GM19025 (cell line): ENCODE data around the gene NUP160.
A peak's percentile ranks its signal among the peaks of the same experiment; 100 is the strongest.
"Not testable (repeated sequence)": the region's sequence is repeated elsewhere in the genome, so short reads cannot be mapped to it uniquely, and the experiment has no call there.

ENCODE experiments used
- ATAC-seq: cut with Tn5 transposase; IDR thresholded peaks from one replicate; pipeline ENCODE4 v1.9.1; 2021; ENCODE audit warnings: mild to moderate bottlenecking, low read depth, moderate library complexity; ENCODE audit not compliant: unreplicated experiment

Gene NUP160

DNA sequence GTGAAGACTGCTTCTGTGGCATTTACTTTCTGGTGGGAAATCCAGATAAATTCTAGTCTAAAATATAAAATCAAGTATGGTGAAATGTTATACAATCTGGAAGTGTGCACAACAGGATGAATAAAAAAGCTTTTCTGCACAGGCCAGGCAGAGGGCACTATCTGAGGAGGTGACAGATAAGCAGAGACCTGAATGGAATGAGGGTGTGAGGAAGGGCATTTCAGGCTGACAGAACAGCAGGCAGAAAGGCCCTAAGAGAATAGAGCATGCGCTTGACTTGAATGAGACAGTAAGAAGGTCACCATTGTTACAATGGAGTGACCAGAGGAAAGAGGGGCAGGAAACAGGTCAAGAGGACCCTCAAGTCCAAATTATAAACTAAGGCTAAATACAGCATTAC lies 47.4 kb downstream of the NUP160 start:
- no peak for ATAC-seq

DNA sequence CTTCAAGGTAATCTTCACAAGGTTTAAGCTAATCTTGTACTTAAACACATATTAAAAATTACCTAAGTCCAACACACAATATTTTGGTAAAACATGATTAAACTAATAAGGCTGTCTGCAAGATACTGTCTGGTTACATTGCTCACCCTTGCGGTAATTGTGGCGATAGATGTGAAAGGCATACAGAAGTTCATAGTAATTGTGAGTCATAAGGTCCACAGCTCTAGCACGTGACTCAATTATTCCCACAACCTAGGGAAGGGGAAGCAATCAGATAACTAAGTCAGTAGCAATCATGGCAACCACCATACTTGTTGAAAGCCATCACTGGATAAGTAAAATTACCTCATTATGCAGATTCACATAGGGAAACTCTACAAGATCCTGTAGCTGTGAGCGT lies 50.5 kb downstream of the NUP160 start:
- ATAC-seq, result no peak

DNA sequence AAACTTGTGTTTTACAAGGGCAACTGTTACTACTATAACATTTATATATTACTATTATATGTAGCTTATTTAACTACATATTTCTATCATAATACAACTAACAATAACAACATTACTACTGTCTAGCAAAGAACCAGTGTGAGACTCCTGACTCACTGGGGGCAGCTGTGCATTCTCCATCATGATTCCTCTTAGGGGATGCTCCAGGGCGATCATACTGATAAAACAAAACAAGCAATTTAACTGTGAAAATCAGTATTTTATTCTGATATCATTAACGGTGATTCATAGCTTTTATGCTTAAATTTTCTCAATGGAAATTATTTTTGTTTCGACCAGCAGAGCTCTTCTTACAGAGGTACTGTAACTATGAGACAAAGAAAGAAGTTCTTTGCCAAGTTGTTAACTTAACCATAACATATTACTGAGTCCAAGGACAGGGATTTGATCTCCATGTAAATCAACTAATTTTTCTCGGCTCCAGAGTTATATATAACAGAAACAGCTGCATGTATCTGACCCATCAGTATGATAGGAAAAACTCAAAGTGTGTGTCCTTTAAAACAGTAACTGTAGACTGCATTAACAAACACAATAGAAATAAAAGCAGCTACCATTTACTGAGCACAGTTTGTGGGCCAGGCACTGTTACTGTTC lies 56.2 kb downstream of the NUP160 start:
- no peak for ATAC-seq

DNA sequence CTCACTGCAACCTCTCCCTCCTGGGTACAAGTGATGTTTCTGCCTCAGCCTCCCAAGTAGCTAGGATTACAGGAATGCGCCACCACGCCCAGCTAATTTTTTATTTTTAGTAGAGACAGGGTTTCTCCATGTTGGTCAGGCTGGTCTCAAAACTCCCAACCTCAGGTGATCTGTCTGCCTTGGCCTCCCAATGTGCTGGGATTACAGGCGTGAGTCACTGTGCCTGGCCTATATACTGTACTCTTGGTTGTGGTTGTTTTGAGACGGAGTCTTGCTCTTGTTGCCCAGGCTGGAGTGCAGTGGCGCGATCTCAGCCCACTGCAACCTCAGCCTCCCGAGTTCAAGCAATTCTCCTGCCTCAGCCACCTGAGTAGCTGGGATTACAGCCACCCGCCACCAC lies 58.1 kb downstream of the NUP160 start:
- ATAC-seq, result not testable (repeated sequence)

DNA sequence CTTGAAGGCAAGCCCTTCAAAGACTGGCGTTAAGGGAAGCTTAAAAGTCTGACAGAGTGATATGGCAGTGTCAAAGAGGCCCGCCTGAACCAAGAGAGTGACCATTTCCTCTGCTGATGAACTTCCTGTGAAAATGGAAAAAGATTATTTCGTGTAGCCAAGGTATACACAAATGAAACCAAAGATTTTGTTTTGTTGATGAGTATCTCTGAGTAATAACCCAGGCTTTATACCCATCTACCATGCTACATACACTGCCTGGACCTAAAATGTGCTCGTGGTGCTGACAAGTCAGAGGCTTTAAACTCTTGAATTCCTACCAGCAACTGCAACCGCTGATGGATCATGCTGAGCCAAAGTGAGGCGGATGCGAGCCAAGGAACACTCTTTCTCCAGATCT lies 60.0 kb downstream of the NUP160 start:
- no peak for ATAC-seq

DNA sequence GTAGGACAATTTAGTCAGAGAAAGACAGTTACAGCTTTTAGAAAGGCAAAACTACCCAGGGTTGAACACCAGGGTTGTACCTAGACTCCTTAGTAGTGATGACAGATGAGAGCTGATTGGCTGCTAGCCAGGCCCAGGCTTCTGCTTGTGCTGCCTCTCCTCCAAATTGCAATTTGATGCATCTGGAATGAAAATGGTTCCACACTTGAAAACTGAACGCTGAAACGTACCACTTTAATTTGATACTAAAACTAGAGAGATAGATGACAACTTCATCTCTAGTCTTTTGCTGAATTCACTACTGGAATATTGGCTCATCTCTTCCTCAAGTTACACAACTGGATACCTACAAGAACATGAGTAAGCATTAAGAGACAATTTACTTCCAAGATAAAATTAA lies 61.8 kb downstream of the NUP160 start:
- ATAC-seq, result no peak

DNA sequence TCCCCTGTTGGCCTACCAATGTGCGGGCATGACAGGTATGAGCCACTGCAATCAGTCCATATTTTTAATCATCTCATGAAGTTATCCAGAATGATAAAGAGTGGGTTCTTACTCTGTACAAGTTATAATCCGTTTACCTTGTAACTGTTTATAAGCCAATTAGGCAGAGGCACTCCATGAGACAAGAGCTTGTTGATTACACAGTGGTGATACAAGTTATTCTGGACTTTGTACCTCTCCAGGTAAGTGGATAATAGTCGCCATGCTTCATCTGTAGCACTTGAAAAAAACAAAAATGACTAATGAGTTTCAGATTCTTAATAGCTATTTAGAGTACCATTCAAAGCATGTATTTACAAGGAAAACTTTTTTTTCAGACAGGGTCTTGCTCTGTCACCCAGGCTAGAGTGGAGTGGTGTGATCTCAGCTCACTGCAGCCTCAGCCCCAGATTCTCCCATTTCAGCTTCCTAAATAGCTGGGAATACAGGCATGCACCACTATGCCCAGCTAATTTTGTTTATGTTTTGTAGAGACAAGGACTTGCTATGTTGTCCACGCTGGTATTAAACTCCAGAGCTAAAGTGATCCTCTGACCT lies 63.3 kb downstream of the NUP160 start:
- no peak for ATAC-seq

DNA sequence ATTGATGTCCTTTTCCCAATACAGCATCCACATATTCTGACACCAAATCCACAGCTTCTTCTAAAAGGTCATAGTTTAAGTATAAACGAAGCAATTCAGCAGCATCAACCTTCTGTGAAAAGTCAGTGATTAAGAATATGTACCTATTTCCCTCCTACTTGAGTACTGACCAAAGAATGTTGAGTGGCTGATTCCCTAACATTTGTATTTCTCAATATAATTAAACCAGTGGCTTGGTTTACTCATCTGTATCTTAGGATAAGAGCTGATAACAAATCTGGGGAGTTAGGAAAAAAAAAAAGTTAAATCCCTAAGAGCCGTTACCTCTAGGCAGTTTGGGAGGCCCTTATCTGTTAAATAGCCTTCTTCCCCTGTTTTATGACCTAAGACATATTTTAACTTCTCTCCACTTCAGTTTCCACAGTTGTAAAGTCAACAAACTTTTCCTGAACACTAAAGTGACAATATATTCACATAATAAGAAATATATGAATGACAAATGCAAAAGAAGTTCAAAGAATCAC lies 65.0 kb downstream of the NUP160 start:
- no peak for ATAC-seq

DNA sequence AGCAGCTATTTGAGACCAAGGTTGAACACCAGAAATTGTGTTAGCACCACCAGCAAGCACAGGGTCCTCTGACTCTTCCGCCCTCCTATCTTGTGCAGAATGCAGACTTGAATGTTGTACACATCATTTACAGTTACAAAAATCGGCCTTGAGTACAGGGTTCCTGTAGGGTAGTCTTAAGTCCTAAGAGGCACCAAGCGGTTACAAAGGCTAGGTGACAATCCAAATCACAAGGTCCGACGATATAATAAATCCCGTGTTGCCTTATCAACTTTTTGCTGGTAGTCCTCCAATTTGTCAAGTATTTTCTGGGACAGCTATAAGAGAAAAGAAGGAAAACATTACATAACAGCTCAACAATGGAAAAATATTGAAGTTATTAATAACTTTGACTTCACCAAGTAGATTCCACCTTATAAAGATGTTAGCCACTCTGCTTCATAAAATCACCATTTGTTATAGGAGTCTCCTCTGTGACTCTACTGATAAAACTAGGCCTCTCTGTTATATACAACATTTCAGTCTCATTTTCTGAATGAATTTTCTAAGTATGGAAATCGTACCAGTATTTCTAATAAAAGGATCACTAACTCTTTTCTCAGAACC lies 69.2 kb downstream of the NUP160 start:
- no peak for ATAC-seq

DNA sequence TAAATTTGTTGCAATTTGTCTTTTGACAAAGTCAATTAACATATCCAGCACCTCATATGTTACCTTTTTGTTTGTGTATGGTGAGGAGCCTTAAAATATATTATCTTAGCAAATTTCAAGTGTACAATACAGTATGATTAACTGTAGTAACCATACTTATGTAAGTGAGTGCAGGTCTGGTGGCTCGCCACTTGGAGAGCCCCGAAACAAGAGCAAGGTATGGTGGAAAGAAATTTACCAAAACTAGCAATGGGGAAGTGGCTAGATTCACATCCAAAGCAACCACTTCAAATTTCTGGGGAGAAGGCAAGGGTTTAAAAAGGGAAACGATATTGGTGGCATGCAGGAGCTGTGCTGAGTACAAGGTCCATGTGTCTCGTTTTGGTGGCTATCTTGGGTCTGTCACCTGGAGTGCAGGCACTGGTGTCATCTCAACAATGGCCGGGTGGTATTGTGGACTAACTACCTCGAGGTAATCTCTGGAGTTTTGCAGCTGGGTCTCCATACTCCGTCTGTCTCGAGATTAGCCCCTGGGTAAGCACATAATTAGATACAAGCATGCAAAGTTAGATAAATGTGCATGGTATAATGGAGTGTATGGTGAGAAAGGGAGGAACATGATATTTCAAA lies 72.8 kb downstream of the NUP160 start:
- ATAC-seq, result no peak

DNA sequence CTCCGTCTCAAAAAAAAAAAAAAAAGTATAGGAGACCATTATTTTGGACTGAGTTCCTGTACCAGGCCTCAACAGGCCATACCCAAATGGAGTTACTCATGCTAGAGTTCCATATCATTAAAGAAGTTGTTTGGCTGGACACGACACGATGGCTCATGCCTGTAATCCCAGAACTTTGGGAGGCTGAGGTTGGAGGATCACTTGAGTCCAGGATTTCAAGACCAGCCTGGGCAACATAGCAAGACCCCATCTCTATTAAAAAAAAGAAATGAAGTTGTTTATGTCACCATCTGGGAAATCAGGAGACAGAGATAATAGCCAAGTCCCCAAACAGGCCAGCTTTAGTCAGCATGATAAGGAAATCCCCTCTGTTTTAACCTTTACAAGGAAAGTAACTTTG lies 74.3 kb downstream of the NUP160 start:
- ATAC-seq, result no peak

DNA sequence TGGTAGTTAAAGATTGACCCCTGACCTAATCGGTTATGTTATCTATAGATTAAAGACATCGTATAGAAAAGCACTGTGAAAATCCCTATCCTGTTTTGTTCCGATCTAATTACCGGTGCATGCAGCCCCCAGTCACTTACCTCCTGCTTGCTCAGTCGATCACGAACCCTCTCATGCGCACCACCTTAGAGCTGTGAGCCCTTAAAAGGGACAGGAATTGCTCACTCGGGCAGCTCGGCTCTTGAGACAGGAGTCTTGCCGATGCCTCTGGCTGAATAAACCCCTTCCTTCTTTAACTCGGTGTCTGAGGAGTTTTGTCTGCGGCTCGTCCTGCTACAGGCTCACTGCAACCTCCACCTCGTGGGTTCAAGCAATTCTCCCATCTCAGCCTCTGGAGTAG lies 78.6 kb downstream of the NUP160 start:
- ATAC-seq, result not testable (repeated sequence)

DNA sequence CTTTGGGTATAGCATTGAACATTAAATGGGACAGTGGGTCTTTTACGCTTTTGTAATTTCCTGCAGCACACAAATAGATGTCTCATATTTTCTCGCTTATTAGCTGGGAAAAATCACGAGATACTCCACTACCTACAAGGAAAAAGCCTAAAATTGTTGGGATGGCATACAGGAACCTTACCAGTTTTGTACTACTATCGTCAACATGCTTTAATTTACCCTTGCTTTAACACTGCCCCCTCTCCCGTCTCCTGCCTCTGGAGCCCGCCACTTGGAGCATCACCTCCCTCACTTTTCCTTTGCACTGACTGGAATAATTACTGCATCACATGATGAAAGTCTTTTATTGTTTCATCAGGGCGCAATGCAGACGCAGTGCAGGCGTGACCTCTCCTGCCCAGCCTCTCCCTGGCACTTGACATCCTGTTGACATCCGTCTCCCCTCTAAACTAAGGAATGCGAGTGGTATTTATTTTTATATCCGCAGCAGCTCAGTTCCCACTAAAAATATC lies 80.0 kb downstream of the NUP160 start:
- ATAC-seq, result no peak

DNA sequence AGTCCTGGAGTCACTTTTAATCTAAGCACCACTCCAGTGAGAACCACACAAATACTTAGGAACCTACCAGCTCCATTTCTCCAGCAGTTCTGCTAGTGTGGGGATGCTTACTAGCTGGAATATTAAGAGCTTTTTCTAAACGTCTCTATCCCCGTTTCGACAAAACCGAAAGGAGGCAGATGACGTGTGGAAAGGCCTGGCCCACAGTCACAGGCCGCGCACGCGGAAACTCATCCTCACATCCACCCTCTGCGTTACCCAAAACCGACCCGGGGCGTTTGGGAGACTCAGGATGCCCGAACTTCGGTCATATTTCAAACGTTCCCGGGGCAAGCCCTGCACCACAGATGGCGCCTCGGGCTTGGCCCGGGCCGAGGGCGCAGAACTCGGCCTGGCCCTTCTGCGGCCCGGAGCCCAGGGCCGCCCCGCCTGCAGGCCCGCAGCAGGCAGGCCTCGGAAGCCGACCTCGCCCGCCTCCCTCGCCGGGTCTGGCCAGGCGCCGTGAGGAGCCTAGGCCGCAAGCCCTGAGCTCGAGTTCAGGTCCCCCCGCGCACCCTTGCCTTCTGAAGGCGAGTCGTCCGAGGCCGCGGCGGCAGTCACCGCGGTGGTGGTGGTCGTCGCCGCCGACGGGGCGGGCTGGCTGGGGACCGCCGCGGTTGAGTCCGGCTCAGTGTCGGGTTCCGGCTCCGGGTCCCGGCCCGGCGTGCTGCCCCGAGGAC lies 81.5 kb downstream of the NUP160 start:
- peak; percentile 22 for ATAC-seq

DNA sequence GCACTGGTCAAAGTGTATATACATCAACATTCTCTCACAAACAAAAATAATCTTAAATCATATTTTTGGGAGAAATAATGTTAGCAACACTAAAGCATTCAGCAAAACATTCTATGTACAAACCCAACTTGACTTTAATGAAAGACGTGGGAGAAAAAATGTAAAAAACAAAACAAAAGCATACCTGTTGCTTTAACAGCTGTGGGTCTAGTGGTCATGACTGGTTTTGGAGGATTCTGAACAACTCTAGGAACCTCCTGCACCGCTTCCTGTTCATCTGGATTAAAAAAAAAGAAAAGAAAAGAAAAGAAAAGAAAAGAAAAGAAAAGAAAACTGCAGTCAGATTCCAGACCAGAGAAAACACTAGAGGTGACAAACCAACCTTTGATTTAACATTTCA lies 83.1 kb downstream of the NUP160 start:
- no peak for ATAC-seq

DNA sequence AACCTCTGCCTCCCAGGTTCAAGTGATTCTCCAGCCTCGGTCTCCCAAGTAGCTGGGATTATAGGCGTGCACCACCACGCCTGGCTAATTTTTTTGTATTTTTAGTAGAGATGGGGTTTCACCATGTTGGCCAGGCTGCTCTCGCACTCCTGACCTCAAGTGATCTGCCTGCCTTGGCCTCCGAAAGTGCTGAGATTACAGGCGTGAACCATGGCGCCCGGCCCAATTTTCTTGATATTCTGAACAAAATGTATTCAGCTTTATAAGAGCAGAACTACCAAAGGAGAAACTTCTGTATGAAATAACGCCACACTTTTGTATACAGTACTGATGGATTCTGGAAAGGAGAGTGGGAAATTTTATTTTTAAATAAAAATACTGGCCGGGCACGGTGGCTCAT lies 88.9 kb downstream of the NUP160 start:
- not testable (repeated sequence) for ATAC-seq

DNA sequence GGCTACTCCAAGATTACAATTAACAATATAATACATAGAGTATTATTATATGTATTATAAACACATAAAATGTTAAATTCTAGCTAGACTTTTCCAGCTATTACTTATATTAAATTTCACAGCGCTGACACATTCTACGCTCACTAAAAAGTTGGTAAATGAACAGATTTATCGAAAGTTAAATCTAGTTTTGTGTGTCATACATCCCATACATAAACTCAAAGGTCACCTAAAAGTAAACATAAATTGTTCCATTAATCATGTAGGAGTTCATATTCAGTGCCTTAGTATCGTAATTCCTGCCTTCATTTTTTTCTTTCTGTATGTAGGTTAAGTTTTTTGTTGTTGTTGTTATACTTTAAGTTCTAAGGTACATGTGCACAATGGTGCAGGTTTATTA lies 91.9 kb downstream of the NUP160 start:
- ATAC-seq, result no peak

DNA sequence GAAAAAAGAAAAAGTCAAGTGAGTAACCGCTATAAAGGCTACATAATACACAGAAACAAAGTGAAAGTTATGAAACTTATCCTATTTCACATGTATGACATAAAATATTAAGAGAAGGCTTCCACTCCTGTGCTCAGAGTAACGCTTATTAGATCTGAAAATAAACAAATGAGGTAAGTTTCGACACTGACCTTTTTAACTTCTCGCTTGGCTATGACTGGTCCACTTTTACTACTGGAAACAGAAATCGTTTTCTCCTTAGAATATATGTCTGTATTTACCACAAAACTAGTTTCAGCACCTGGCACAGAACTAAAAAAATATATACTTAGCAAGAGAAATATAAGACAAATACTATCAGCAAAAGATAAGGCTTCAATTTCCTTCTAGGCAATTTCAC lies 97.4 kb downstream of the NUP160 start:
- no peak for ATAC-seq

DNA sequence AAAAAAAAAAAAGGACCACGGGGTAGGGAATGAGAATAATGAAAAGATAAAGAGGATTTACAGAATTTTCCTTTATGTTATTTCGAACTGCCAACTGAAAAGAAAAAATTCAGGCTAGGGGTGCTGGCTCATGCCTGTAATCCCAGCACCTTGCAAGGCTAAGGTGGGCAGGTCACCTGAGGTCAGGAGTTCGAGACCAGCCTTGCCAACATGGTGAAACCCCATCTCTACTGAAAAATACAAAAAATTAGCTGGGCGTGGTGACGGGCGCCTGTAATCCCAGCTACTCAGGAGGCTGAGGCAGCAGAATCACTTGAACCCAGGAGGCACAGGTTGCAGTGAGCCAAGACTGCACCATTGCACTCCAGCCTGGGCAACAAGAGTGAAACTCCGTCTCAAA lies 105.7 kb downstream of the NUP160 start:
- not testable (repeated sequence) for ATAC-seq

DNA sequence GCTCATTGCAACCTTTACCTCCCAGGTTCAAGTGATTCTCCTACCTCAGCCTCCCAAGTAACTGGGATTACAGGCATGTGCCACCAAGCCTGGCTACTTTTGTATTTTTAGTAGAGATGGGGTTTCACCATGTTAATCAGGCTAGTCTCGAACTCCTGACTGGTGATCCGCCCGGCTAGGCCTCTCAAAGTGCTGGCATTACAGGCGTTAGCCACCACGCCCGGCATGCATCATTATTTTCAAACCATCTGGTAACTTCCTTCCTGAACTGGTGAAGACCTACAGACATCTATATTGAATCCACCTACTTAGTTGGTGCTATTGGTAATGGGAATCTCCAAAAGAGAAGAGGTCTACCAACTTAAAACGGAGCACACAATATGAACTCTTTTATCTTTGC lies 110.3 kb downstream of the NUP160 start:
- ATAC-seq, result not testable (repeated sequence)

DNA sequence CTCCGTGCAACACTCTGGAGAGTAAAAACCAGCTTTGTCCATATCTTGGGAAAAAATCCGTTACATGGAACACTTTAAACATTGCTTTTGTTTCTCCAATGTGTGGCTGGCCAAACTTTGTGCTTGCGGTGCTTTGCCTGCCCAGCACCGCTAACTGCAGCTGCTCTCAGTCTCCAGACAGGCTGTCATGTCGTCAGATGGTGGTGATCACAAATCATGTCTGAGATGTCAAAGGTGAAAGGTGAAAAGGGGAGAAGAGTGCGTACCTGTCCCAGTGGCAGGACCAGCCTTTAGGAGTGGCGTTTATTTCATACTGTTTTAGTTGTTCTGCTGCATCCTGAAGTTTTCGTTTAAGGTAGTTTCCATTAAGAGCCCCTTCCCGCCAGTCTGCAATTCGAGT lies 115.9 kb downstream of the NUP160 start:
- ATAC-seq, result no peak
